C4-2B (cell line): Measurements from ENCODE around the gene PMFBP1.
A peak's percentile ranks its signal among the peaks of the same experiment; 100 is the strongest.

ENCODE experiments used
- H3K27ac ChIP-seq: fragments of 450-650 bp; 2 replicates; pipeline ENCODE4 v1.5.1; 2017
- CTCF ChIP-seq: fragments of 450-650 bp; conservative IDR thresholded peaks from 2 replicates; pipeline ENCODE4 v1.5.1; 2017; ENCODE audit warnings: mild to moderate bottlenecking
- ZFX ChIP-seq: fragments of 450-650 bp; IDR thresholded peaks from 2 replicates; pipeline ENCODE4 v1.6.1; 2017

Gene PMFBP1

GRCh38 chr16:72107371-72107770 lies 64.6 kb downstream of the PMFBP1 start:
- TF ChIP-seq CTCF (no peak), ZFX (no peak)
- H3K27ac ChIP-seq, result no peak overlapping the region

- no peak overlapping the region for H3K27ac ChIP-seq
- TF ChIP-seq ZFX, result no peak
- no peak for TF ChIP-seq CTCF
Observed at GRCh38 chr16:72105978-72106377, 66.0 kb downstream of the PMFBP1 start.

GRCh38 chr16:72104905-72105304 lies 67.0 kb downstream of the PMFBP1 start:
- H3K27ac ChIP-seq, result no peak overlapping the region
- no peak for TF ChIP-seq CTCF
- no peak for TF ChIP-seq ZFX

- no peak overlapping the region for H3K27ac ChIP-seq
- TF ChIP-seq CTCF (no peak), ZFX (no peak)
Observed at GRCh38 chr16:72101195-72101594, 70.8 kb downstream of the PMFBP1 start.

GRCh38 chr16:72099377-72099818 lies 72.6 kb downstream of the PMFBP1 start:
- TF ChIP-seq CTCF, result peak; percentile 72
- no peak for TF ChIP-seq ZFX
- H3K27ac ChIP-seq, result no peak overlapping the region

GRCh38 chr16:72098936-72099335 lies 73.0 kb downstream of the PMFBP1 start:
- no peak overlapping the region for H3K27ac ChIP-seq
- TF ChIP-seq ZFX, result no peak
- TF ChIP-seq CTCF, result no peak

GRCh38 chr16:72094266-72094610 lies 77.7 kb downstream of the PMFBP1 start:
- peak overlapping the region; percentile 83 for H3K27ac ChIP-seq
- TF ChIP-seq CTCF (no peak), ZFX (0 out of 2 replicates have a peak, but pooled peaks have one; percentile 26)
